Activated CD4-positive, CD25-positive, alpha-beta regulatory T cell treated with anti-CD3 and anti-CD28 coated beads, Interleukin-2, amount 50 U/mL, for 16 hours (primary cell): Measurements from ENCODE around the gene IGLL5.
"Not testable (repeated sequence)": the region's sequence is repeated elsewhere in the genome, so short reads cannot be mapped to it uniquely, and the experiment has no call there.

ENCODE experiments used
- DNase-seq: peaks from one replicate; pipeline ENCODE4 v3.0.0-alpha.2; 2020; ENCODE audit warnings: low read depth, low spot score

Gene IGLL5

DNA sequence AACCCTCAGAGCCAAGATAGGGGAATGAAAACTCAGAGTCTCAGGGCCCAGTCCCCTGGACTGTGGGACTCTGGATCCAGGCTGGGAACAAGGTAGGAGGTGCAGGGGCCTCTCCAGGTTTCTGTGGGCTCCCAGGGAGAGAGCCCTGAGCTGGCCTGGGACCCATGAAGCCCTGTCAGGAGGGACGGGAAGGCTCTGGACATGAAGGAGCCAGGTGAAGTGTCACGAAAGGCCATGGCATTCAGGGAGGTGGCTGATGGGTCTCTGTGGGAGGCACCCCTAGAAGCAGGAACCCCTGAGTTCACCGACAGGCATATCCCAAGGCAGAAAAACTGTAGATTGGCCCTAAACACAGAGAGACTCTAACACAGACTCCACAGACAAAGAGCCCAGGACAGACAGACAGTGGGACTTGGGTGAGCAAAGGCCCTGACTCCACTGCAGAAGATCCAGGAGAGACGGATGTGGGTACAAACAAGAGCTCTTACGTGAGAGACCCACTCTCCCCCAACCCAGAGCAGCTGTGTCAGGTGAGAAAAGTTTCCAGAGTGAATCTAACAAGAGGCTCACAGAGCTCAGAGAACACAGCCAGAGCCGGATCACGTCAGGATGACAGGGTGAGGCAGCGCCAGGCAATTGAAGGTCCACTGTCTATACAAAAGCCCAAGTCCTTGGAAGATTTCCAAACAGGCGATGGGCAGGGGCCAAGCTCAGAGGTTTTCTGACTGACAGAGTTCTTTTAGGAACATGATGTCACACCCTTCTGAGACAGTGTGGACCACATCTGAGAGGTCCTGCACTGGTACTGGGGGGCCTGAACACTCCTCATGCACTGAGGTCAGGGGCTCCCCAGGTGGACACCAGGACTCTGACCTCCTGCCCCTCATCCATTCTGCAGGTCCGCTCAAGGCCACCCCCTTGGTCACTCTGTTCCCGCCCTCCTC lies 27.4 kb downstream of the IGLL5 start:
- no peak for DNase-seq

DNA sequence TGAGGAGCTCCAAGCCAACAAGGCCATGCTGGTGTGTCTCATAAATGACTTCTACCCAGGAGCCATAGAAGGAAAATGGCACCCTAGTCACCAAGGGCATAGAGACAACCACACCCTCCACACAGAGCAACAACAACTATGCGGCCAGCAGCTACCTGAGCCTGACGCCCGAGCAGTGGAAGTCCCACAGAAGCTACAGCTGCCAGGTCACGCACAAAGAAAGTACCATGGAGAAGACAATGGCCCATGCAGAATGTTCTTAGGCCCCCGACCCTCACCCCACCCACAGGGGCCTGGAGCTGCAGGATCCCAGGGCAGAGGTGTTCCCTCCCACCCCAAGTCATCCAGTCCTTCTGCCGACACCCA lies 28.0 kb downstream of the IGLL5 start:
- no peak for DNase-seq

- DNase-seq, result no peak
Observed at GRCh38 chr22:22916215-22916951, 28.8 kb downstream of the IGLL5 start.

DNA sequence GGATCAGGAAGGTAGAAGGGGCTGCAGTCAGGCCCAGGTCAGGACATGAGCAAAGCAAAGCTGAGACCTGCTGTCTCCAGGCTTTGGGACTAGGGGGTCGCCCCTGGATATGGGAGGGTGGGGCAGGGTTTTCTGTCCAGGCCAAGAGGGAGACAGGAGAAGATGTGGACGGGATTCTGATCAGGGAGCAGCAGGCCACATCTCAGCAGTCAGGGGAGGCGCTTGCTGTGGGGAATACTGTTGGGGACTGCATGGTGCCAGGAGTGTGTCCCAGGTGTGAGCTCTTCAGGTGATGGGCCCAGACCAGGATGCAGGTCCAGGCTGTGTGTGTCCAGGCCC lies 29.3 kb downstream of the IGLL5 start:
- no peak for DNase-seq

DNA sequence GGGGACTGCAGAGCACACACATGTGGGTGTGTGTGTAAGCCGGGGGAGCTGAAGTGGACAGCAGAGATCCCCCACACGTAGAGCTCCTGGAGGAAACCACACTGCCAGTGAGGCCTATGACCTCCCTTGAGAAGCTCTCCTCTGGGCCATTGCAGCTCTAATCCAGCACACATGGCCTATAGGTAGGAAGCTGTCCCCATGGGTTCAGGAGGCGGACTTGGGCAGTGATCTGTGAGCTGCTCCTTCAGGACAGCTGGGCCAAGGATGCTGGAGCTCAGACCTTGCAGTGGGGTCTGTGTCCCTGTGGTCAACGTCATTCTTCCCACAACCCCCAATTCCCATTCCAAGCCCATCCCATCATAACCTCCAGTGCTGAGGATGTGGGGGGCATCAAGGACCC lies 29.8 kb downstream of the IGLL5 start:
- DNase-seq, result no peak

DNA sequence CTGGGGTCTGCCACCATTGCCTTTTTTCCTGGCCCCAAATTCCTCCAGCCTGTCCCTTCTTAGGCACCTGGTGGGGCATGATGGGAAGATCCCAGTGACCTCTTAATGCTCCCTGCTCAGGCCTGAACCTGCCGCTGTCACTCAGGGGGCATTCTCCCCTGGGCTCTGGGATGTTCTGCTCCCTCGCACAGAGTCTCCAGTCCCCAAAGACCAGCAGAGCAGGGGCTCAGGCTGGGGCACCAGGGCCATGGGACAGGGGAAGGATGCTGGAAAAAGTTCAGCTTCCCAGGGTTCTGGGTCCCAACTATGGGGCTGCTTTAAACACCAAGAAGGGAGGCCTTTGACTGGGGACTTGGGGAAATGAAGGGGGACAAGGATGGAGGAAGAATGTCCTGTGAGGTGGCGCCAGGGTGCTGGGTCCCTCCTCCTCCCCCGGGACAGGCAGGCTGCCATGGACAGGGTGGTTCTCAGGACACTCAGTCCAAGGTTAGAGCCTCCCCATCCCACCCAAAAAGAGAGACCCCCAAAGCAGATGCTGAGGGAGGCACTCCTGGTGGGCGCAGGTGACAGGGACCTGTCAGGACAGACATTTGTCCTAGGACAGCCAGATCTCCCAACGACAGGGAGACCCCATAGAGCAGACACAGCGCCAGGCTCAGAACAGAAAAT lies 30.8 kb downstream of the IGLL5 start:
- DNase-seq, result no peak

DNA sequence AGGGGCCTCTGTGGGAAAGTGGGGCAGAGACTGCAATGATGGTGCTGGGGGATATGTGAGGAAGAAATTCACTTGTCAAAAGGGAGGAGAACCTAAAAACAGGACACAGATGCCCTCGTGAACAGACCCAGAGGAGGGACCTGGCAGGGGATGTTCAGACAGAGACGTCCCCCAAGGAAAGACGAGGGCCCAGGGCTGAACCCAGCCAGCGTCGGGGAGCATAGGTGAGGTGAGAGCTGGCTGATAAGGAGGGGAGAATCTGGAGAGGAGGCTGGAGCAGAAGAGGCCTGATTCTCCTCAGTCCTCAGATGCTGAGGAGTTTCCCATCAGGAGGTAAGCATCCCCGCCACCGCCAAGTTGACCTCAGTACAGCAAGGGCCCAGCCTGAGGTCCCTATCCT lies 31.4 kb downstream of the IGLL5 start:
- no peak for DNase-seq

GRCh38 chr22:22920104-22920654 lies 32.6 kb downstream of the IGLL5 start:
- DNase-seq, result no peak

DNA sequence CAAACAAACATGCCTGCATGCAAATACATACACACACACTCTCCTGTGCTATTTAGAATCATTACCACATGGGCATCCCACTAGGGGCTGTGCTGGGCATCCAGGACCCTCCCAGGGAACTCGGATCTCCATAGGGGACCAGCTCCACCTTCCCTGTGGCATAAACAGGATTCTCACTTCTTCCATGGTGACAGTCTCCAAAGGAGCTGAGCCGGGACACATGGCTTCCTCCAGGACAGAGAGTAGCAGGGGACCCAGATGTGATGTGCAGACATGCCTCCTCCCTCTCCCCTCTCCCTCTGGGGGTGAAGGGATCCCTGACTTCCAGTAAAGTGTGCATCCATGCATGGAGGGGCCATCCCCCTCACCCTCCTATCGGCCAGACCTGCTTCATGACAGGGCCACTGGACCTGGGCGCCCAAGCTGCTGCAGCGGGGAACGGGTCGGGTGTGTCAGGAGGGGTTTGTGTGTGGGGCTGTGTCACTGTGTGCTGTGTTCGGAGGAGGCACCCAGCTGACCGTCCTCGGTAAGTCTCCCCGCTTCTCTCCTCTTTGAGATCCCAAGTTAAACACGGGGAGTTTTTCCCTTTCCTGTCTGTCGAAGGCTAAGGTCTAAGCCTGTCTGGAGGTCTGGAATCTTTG lies 33.4 kb downstream of the IGLL5 start:
- no peak for DNase-seq

GRCh38 chr22:22921575-22921974 lies 34.0 kb downstream of the IGLL5 start:
- no peak for DNase-seq

DNA sequence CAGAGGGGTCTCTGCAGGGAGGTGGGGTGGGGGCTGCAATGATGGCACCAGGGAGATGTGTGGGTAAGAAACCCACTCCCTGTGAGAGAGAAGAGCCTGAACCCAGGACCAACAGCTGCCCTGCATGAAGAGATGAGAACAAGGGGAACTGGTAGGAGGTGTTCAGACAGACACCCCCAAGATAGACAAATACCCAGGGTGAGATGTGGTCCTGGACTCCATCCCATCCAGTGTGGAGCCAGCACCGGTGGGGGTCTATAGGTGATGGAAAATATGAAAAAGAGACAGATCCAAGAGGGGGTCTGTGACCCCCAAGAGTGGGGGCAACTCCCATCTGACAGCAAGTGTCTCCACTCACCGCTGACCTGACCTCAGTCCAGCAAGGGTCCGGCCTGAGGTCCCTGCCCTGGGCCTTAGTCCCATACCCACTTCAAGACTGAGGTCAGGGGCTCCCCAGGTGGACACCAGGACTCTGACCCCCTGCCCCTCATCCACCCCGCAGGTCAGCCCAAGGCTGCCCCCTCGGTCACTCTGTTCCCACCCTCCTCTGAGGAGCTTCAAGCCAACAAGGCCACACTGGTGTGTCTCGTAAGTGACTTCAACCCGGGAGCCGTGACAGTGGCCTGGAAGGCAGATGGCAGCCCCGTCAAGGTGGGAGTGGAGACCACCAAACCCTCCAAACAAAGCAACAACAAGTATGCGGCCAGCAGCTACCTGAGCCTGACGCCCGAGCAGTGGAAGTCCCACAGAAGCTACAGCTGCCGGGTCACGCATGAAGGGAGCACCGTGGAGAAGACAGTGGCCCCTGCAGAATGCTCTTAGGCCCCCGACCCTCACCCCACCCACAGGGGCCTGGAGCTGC lies 34.7 kb downstream of the IGLL5 start:
- DNase-seq, result not testable (repeated sequence)

DNA sequence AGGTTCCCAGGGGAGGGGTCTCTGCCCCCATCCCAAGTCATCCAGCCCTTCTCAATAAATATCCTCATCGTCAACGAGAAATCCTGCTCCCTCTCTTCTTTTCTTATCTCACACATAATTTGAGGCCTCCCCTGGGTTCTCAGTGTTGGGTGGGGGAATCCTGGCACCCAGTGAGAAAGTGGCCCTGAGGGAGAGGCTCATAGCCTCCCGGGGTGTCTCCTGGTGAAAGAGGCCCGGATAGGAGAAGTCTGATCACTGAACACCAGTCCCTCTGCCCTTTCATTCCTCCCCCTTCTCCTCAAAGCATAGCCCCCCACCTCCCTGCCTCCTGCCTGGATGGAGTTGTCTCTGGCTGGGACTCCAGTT lies 35.3 kb downstream of the IGLL5 start:
- no peak for DNase-seq

- no peak for DNase-seq
Observed at GRCh38 chr22:22923379-22923778, 35.8 kb downstream of the IGLL5 start.

GRCh38 chr22:22923930-22924329 lies 36.3 kb downstream of the IGLL5 start:
- no peak for DNase-seq

DNA sequence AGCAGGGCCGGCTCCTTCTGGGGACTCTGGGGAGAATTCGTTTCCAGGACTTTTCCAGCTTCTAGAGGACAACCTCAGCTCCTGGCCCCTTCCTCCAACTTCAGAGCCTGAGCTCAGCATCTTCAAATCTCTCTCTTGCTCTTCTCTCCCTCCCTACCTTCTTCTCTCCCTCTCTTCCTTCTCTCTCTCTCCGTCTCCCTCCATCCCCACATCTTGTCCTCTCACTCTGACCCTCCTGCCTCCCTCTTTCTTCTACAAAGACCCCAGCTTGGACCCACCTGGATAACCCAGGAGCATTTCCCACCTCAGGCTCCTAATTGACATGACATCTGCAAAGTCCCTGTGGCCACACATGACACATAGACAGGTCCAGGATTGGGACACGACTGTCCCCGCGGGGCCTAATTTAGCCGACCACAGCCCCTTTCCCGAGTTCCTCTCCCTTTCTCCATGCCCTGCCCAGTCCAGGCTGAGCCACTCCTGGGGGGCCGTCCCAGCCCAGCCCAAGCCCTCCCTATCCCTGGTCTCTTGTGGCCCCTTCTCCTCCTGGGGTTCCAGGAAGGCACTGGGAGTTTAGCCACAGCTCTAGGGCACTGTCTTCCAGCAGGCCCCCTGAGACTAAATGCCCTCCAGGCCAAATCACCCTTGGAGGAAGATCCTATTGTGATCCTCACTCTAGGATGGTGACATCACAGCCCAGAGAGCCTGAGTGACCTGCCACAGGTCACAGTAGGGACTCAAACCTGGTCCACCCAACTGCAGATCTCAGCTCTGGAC lies 36.9 kb downstream of the IGLL5 start:
- DNase-seq, result no peak

DNA sequence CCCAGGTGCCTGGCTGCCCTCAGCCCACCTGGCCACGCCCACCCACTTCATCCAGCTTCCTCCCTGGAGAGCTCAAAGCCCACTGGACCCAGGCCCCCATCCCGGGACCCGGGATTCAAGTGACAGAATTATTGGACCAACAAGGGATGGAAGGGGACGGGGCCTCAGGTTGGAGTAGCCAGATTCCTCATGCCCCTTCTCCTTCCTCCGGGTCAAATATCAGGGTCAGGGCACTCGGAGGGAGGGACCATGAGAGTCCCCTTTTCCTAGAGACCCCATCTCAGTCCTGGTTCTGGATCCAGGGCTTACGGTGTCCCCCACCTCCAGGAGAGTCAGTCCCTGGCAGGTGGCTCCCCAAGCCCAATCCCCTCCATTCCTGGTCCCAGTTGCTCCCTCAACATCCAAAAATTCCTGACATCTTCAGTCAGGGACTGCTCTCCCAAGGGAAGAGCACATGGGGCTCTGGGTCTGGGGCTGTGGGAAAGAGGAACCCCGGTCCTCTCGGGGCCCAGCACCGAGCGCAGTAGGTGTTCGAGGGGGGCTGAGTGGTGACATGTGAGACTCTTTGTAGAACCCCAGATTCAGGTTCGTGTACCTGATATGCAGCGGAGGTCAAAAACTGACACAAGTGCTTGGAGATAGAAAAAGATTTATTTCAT lies 37.7 kb downstream of the IGLL5 start:
- no peak for DNase-seq

- no peak for DNase-seq
Observed at GRCh38 chr22:22925805-22926369, 38.3 kb downstream of the IGLL5 start.

GRCh38 chr22:22926370-22927195 lies 39.0 kb downstream of the IGLL5 start:
- DNase-seq, result no peak
